DMS 273 treated with DMSO at 0.1 percent for 48 hours (cell line): Measurements from ENCODE around the gene BCAS3.
"Not testable (repeated sequence)": the region's sequence is repeated elsewhere in the genome, so short reads cannot be mapped to it uniquely, and the experiment has no call there.

Experiments used
- DNase-seq: peaks from one replicate; lab custom pipeline; 2025; lab: John Stamatoyannopoulos, UW

The BCAS3 gene

GRCh38 chr17:61422116-61422799 is 744.6 kb downstream of the BCAS3 start:
- DNase-seq, result no peak

GRCh38 chr17:61422869-61423268 is 745.2 kb downstream of the BCAS3 start:
- DNase-seq, result no peak

GRCh38 chr17:61423967-61424649 is 746.5 kb downstream of the BCAS3 start:
- DNase-seq, result no peak

GRCh38 chr17:61425682-61426481 is 748.2 kb downstream of the BCAS3 start:
- DNase-seq, result no peak

- DNase-seq, result no peak
Observed at GRCh38 chr17:61426482-61427304, 749.0 kb downstream of the BCAS3 start.

GRCh38 chr17:61427567-61427966 is 749.9 kb downstream of the BCAS3 start:
- DNase-seq, result no peak

GRCh38 chr17:61429274-61429673 is 751.6 kb downstream of the BCAS3 start:
- no peak for DNase-seq

GRCh38 chr17:61429831-61430230 is 752.2 kb downstream of the BCAS3 start:
- DNase-seq, result not testable (repeated sequence)

- DNase-seq, result no peak
Observed at GRCh38 chr17:61431594-61432311, 754.1 kb downstream of the BCAS3 start.

GRCh38 chr17:61436273-61436672 is 758.6 kb downstream of the BCAS3 start:
- no peak for DNase-seq

GRCh38 chr17:61436995-61437704 is 759.5 kb downstream of the BCAS3 start:
- no peak for DNase-seq

GRCh38 chr17:61440697-61441096 is 763.0 kb downstream of the BCAS3 start:
- no peak for DNase-seq

GRCh38 chr17:61441507-61441906 is 763.9 kb downstream of the BCAS3 start:
- DNase-seq, result not testable (repeated sequence)

GRCh38 chr17:61442136-61442775 is 764.6 kb downstream of the BCAS3 start:
- no peak for DNase-seq
